Hippocampal formation (tissue), 2 donors: ENCODE results near the gene HNRNPA3.
A peak's percentile ranks its signal among the peaks of the same experiment; 100 is the strongest.
"Not testable (repeated sequence)": the region's sequence is repeated elsewhere in the genome, so short reads cannot be mapped to it uniquely, and the experiment has no call there.

Experiments used
- DNase-seq, 2 donors: peaks; one replicate each; lab custom pipeline; 2025; lab: John Stamatoyannopoulos, UW

HNRNPA3 gene

DNA sequence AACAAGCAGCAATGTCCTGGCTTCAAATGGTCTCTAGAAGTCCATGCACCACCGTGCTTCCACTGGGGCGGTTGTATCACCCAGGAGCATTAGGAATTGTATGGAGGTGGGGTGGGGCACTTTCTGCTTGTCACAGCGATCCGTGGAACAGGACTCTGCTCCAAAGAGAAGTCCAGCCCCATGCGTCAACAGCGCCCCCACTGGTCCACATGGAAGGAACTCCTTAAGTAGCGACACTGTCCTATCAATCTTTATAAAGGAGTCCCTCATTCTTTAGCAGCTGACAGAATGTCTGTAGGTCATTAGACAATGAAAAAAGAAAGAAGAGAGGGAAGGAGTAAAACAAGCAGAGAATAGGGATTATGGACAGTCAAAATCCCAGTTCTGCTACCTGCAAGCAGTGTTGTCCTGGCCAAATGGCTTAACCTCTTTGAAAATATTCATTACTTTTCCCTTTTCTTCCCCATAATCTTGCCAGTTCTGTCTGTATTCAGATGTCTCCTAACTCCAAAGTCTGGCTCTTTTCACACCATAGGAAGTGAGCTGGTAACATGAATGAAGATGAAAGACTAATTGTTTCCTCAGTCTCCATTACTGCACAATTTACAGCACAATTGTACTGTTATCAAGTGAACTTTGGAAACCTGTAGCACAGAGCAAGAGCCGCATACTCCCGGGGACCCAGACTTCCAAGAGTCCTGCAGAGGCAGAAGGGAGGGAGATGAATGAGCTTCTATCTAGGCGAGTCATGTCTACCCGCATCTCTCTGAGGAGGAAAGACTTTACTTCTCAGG lies 42.0 kb downstream of the HNRNPA3 start:
- DNase-seq, result peak in 1 of 2 donors; percentile 37

DNA sequence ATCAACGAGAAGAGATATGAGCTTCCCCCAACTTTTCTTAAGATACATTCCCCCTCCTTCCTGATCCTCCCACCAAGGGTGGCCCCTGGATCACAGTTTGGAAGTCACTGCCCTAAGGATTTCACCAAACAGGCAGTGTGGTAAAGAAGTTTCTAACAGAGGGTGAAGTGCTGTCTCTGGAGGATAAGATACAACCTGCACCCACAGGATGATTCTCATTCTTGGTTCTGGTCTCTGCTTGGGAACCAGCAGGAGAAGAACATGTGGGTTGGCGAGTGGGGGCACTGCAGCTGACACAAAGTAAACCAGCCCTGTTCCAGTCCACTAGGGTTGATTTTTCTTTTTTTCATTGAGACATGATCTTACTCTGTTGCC lies 42.6 kb downstream of the HNRNPA3 start:
- no peak for DNase-seq

DNA sequence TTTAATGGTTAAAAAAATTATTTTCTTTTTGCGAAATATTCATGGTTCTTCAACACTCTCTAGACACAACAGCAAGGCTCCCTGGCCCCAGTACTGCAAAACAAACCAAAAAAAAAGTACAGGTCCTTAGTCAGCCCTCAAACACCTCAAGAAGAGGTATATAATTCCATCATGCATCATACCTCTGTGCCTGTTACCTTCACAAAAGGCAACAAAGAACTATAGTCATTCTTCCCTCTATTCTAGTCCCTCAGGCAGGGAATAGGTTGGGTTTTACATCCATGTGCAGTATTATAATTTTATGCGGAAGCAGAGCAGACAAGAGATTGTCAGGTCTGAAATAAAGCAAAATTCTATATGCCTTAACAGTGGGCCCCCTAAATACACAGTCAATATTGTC lies 43.4 kb downstream of the HNRNPA3 start:
- DNase-seq, result no peak

DNA sequence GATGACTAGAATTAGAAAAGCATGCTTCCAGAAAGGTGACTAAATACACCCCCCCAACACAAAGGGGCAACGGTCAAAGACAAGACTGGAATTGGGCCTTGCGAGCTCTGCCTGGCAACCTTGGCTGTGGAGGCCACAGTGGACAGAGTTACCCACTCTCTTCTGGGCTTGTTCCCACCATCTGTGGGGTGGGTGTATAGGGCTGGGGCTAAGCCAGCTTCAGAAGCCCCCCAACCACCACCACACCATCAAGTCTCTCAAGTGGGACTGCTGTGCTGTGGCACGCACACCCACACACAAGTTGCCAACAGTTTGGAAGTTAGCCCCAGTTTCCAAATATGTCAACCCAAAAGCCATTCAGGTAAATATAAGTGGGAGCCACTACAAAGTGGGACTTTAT lies 44.1 kb downstream of the HNRNPA3 start:
- no peak for DNase-seq

DNA sequence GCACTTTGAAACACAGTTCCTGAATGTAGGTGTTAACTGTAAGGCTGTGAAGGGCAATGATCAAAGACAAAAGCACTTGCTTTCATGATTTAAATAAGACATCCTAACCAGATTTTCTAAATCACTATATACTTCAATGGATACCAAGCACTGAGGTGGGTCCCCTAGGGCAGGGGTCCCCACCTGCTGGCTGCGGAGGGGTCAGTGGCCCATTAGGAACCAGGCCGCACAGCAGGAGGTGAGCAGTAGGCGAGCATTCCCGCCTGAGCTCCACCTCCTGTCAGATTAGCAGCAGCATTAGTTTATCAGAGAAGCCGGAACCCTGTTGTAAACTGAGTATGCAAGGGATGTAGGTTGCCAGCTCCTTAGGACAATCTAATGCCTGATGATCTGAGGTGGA lies 44.9 kb downstream of the HNRNPA3 start:
- no peak for DNase-seq

DNA sequence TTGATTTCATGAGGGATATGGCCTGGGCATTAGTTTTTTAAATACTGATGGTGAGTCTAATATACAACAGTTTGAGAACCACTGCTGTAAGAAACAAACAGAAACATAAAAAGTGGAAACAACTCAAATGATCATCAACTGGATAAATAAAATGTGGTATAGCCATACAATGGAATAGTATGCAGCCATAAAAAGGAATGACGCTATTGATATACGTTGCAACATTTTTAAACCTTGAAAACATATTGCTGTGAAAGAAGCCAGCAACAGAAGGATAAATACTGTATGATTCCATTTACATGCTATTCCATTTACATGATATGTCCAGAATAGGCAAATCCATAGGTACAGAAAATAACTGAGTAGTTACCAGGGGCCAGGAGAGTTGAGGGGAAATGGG lies 45.5 kb downstream of the HNRNPA3 start:
- no peak for DNase-seq

DNA sequence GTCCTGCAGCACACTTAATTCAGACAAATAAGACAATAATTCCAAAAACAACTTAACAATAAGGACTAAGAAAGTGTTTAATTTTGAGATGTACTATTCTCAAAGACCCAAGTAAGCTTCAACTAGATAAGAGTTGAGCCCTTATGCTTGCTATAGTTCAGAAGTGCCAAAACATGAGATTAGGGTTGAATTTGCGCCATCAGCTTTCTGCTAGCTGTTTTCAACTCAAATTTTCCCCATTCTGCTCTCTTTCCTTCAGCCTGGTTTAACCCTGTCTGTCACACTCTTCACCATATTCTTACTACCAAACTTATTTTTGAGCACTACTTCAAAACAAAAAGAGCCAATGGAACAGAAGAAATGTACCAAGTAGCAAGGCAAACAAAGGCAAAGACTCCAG lies 47.8 kb downstream of the HNRNPA3 start:
- DNase-seq, result no peak

DNA sequence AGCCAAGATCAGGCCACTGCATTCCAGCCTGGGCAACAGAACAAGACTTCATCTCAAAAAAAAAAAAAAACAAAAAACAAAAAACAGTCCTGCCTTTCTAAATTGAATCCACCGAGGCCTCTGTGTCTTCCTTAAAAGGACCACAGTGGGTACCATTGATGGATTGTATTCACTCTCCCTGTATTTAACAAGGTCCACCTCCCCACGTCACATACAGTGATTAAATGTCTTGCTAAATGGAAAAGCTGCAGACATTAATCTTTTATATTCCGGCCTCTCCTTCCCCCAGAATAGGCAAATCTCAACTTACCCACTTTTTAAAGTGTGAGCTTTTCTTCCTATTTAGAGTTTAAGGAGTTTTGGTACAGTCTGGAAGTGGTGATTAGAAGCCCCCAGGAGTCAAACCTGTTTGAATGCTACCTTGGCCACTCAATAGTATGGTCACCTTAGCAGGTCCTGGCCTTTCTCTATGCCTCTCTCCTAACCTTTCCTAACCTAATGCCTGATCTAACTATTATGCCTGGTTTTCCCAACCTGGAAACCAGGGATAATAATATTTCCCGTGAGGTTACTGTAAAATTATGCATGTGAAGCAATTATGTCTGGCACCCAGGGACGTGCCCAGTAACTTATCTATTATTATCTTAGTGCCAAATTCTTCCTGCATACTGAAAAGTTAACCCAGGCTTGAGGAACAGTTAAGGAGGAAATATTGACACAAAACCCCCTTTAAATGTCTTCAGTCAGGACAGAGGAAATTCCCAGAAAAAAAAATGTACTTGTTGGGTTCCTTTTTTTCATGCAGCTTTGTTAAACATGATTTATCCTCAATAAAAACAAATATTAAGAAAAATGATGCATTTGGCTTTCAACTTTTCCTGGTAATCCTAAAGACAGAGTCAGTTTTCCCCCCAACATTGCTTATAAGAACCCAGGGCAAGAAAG lies 48.8 kb downstream of the HNRNPA3 start:
- no peak for DNase-seq

DNA sequence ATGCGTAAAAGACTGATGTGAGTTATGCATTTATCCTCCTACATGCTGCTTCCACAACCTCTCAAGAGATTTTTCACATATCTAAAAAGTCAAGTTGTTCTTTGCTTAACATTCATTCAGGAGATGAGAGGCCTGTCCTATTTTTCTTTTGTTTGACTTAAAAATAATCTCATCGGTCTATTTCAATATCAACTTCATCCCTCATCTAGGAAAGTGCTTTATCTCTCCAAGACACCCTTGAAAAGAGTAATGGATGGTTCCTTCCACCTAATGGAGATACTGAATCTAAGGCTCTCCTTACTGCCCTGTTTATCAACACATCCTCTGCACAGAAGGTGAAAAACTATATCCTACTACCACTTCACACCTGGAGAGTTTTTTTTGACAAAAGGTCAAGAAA lies 49.5 kb downstream of the HNRNPA3 start:
- DNase-seq, result no peak

DNA sequence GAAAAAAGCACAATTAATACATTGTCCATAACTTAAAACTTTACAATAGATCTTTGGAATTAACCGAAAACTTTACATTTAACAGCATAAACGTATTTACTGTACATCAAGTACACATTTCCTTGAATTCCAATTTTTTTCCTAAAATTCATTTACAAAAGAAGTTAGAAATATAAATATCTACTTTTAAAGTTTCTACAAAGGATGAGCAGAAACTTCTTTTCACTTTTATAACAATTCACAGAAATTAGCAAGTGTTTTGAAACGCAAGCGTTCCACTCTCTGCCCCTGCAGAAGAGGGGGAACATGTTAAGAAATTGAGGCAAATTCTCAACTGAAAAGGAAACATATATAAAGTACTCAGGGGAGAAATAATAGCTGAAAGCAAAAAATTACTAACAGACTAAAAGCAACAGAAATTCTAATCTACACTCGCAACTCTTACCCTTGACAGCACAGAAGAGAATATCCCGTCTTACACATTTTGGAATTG lies 50.4 kb downstream of the HNRNPA3 start:
- DNase-seq, result no peak

DNA sequence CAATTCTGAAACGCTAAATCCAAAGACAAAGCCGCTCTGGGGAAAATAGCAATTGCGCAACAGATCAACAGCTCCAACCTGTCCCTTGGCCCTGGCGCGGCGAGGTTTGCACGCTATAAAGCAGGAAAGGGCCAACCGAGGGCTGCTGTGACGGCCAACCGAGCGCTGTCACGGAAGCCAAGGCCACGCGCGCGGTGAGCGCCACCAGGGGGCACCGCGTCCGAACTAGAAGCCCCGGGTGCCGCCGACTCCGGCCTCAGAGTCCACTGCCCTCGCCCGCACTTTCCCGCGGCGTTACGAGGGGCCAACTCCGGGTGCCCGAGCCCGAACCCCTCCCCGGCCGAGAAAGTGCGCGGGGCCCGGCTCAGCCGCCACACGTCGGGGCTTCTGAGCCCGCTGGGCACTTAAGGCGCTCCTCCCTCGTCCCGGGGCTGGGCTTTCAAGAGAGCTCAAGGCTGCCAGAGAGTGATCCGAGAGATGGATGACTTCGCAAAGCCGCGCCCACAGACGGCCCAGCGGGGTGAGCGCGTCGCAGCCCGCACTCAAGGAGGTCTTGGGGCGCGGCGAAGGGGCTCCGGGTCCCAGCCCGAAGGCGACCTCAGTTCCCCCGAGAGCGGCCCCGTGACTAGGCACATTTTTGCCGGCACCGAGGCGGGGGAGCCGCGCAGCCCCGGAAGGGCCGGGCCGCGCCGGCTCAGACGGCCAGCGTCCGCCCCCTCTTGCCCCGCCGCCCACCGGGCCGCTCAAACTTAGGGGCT lies 51.0 kb downstream of the HNRNPA3 start:
- peak; percentile 92 to 94 for DNase-seq

DNA sequence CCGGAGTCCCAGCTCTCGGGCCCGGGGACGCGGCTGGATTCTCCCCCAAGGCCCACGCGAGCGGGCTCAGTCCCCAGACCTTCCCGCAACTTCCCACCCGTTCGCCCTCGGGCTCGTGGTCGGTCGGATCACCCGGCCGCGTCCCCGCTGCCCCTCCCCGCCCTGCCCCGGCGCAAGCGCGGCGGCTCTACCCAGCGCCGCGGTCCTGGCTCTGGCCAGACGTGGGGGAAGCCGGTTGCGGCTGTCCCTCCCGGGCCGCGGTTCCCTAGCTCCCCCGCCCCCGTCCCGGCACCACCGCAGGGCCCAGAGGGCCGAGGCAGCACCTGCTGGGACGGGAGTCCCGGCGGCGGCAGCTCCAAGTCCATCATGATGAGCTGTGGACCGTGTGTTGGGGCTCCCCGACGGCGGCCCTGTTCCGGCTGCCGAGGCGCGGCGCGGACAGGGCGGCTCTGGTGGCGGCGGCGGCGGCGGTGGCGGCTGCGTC lies 51.7 kb downstream of the HNRNPA3 start:
- DNase-seq, result no peak

DNA sequence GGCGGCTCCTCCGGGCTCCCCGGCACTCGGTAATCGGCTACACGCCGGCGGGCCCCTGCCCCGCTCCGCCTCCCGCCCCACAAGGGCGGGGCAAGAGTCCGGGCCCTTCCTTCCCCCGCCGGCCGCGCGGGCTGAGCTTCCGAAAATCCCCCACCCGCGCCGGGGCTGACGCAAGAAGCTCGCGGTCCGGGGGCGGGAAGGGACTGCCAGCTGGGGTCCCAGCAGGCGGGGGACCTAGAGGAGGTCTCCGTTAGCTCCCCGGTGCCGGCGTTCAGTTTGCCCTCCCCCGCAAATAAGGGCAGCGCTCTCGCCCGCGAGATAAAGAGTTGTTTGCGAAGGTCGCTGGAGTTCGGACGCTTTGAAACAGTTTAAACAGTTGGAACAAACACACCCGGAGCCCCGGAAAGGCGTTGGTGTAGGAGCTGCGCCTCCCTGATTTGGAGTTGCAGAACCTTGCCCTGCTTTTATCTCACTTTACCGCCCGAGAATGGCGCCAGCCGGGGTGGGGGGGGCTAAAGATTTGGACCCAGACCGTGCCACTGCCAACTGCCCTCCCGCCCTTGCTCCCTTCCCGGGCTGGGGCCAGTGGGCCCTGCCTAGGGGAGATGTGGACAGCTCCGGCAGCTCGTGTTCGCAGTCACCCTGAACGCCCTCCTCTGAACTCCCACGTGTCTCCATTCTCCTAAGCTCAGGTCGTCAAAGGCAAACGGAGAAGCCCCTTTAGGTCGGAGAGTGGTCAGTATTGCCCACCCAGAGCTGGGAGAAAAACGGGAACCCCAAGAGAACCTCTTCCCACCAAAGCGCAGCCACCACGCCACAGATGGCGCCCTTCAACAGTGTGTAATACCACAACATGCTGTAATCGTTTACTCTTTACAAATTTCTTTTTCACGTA lies 52.3 kb downstream of the HNRNPA3 start, which contains the start of gene NFE2L2:
Gene NFE2L2, minus strand, starts transcription at position 35 of the 895 bp plus-strand sequence. CDS start 151 bp downstream, outside the sequence.
- DNase-seq, result peak; percentile 88 to 90

DNA sequence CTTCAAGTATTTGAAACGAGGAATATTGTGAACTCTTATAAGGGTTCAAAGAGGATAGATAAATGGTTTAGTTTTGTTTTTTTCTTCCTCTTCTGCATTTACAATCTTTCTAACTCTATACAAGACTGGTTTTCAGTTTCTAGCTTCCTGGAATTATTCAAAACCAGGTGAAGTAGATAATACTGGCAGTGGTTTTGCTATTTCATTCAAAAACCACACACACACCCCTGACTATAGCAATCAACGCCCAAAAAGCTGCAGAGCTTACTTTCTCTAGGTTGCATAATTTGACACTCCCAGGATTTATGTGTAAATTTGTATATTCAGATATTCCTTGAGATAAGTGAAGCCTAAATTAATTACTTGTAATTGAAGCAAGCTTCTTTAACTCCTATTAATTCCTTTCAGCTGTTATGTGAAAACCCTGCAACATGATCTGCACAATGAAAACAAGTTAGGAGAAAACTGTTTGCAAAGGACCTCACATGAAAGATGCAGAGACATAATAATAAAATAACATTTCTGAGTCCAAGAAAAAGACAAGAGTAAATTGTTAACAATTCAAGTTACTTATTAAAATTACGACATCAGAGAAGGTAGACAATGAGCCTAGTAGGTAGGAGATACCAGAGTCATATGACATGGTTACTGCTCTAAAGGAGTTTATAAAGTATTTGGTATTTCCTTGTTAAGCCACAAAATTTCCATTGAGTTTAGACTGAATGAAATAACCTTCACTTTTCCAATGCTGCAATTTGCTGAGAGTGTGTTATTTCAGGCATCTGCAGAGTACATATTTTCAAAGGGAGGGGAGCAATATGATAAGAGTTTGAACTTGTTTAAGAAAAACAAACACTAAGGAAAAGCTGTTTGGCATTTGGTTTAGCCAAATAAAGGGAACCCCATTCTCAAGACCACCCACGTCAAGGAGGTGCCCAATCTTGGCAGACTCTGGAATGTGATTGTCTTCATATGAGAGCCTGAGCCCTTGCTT lies 53.5 kb downstream of the HNRNPA3 start:
- DNase-seq, result no peak

DNA sequence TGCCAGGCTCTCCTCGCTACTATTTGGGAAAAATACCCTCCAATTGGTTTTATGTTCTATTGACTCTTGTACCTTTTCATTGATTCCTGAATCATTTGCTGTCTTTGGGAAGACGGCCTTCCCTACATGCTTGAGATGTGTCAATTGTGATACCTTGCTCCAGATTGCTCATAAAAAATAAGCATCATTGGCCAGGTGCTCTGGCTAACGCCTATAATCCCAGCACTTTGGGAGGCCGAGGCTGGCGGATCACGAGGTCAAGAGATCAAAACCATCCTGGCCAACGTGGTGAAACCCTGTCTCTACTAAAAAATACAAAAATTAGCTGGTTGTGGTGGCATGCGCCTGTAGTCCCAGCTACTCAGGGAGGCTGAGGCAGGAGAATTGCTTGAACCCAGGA lies 54.4 kb downstream of the HNRNPA3 start:
- DNase-seq, result not testable (repeated sequence)

DNA sequence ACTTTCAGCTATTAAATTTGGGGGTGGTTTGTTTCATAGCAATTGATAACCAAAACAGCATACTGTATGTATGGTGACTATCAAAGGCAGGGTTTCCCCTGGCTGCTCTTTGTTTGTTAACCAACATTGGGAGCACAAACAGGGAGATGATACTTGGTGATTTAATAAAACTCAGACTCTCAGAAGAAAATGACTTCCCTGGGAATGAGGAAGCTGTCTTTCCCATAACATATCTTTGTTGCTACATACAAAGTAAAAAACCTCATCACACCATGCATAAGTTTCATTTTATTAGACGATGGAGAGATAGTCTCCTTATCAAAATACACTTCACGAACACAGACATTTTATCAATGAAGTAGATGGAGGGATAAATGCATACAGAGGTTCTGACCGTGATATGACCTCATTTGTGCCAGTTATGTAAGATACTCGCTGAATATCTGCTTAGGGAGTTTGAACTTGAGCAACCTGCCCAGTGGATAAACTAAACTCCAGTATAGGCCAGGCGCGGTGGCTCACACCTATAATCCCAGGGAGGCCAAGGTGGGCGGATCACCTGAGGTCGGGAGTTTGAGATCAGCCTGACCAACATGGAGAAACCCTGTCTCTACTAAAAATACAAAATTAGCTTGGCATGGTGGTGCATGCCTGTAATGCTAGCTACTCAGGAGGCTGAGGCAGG lies 55.7 kb downstream of the HNRNPA3 start:
- DNase-seq, result no peak

DNA sequence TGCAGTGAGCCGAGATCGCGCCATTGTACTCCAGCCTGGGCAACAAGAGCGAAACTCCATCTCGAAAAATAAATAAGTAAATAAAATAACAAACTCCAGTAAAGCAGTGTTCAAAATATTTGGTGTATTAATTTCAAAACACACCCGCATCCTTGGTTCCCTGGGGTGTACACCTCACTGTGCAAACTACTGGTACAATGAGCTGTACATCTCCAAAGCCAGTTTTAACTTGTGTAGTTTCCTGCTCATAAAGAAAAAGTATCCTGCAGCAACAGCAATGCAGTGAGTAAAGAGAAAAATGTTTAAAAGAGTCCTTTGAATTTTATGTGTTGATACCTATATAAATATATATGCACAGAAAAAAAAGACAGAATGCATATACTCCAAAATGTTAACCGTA lies 56.3 kb downstream of the HNRNPA3 start:
- no peak for DNase-seq

DNA sequence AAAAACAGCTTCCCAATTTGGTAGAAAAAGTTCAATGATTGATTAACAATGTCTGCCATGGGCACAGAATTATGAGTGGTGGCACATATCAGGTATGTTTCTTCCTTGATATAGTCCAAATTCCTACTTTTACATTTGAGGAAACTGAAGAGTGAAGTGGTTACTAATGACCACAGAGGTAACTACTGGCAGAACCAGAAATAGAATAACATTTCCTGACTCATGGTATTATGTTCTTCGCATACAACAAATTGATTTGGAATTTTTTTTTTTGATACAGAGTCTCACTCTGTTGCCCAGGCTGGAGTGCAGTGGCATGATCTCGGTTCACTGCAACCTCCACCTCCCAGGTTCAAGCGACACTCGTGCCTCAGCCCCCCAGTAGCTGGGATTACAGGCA lies 57.9 kb downstream of the HNRNPA3 start:
- no peak for DNase-seq
